HG03439 (cell line): ENCODE measurements around the gene NUAK1.
"Not testable (repeated sequence)": the region's sequence is repeated elsewhere in the genome, so short reads cannot be mapped to it uniquely, and the experiment has no call there.

Experiments used
- ATAC-seq: cut with Tn5 transposase; IDR thresholded peaks from one replicate; pipeline ENCODE4 v1.9.1; 2021; ENCODE audit warnings: mild to moderate bottlenecking, moderate library complexity; ENCODE audit not compliant: unreplicated experiment

Gene NUAK1

DNA sequence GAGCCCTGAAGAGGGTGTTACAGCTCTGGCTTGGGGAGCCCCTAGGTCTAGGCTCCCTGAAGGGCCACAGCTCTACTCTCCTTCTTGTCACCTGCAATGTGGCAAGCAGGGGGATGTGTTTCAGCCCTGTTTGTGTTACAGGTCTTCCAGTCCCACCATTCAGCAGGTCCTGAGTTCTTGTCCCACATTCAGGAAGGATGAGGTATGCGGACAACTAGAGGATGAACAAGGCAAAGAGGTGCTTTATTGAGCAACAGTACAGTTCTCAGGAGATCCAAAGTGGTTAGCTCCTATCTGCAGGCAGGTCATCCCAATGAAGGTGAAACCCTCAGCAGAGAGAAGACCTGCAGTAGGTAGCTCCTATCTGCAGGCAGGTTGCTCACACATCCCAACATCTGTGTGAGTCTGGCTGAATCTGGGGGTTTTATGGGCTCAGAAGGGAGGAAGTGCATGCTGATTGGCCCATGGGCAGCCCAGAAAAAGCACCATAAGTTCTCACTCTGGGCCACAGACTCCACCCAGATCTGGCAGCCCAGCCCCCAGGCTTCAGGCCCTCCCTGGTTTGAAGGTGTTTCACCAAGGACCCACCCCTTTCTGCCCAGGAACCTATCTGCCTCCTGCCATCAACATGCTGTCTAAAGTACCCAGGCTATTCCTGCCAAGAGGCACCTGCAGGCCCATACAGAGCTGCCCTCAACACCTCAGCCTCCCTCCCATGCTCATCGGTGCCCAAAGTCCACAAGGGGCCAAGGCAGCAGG is 98.9 kb downstream of the NUAK1 start:
- no peak for ATAC-seq

DNA sequence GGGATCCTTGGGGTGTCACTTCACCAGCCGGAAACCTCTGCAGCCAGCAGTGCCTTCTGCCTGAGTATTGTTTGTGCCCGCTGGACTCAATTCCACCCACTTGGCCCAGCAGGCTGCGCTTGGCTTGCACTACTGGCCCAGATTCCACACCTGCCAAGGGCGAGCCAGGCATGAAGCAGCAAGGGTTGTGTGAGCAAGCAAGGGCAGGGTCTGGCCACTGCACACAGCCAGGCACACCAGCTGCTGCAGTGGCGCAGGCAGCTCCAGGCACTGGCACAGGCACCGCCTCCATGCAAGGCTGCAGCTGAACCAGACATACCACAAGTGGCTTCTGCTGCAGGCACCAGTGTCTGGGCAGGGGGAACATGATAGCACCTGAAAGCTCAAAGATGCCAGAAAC is 99.5 kb downstream of the NUAK1 start:
- no peak for ATAC-seq

DNA sequence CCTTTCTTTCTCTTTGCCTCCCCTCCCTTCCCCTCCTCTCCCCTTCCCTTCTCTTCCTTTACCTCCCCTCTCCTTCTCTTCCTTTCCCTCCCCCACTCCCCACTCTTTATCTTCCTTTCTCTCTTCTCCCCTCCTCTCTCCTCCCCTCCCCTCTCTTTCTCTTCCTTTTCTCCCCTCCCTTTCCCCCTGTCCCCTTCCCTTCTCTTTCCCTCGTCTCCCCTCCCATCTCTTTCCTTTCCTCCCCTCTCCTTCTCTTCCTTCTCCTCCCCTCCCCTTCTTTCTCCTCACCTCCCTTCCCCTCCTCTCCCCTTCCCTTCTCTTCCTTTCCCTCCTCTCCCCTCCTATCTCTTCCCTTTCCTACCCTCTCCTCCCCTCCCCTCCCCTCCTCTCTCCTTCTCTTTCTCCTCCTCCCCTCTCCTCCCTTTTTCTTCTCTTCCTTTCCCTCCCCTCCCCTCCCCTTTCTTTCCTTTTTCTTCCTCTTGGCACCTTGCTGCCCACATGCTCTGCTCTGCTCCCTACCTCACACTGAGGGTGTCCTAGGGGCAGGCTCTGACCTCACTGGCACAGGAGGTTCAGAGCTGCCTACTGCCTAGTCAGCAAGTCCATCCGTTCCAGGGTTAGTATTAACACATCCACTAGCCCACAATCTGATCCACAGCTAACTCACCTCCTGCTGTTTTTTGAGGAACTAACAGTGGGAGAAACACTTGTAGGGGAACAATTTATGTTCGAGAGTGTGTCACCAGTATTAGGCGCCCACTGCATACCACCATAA is 101.0 kb downstream of the NUAK1 start:
- ATAC-seq: no peak

DNA sequence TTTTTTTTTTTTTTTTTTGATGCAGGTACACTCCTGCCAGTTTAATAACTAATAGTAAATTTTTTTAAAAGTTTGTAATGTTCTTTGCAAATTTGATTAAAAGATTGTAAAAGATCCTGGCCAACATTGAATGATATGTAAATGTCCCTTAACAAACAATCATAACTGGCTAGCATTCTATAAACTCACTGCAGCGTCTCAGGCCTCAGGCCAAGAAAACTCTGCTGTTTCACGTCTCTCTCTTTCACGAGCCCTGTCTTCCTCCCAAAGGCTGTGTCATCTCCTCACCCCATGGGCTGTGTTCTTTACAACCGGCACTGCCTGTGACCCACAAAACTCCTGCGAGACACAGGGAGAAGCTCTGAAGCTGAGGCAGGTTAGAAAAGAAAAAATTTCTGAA is 103.3 kb downstream of the NUAK1 start:
- no peak for ATAC-seq

DNA sequence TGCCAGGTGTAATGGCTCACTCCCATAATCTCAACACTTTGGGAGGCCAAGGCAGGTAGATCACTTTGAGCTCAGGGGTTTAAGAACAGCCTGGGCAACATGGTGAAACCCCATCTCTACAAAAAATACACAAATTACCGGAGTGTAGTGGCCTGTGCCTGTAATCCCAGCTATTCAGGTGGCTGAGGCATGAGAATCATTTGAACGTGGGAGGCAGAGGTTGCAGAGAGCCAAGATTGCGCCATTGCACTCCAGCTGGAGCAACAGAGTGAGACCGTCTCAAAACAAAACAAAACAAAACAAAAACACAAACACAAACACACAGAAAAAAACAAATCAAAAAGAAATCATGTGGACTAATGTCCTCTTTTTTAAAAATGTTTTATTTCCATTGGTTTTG is 104.4 kb downstream of the NUAK1 start:
- ATAC-seq: no peak

DNA sequence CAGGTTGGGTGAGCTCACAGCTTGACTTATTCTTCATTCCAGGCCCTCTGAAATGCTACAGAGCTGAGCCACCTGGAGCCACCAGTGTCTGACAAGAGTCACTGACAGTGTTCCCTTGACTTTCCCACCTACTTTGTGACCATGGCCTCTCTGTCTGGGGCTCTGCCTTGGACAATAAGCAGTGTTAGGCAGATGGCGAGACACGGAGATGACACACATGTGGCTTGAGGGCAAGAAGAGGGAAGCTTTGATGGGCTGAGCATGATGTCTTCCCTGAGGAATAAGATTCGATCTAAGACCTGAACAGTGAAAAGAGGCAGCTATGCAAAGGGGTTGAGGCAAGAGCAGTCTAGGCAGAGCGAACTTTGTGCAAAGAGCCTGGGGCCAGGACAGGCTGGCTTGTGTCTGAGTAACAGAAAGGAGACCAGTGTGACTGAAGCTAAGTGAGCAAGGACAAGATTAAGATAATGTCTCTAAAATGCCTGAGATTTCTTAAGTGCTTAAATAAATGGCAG is 105.5 kb downstream of the NUAK1 start:
- no peak for ATAC-seq

DNA sequence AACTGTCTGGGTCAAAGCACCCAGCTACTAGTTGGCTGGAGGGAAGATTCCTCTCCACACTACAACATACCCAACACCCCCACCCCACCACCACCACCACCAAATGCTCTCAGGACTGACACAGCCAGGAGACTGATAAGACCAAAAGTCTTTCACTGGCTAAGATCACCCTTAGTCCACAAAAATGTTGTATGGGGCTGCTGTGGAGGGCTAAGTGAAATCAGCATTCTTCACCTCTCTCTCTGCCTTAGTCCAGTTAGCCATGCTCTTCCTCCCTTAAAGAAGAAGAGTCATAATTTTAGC is 106.2 kb downstream of the NUAK1 start:
- ATAC-seq: no peak

DNA sequence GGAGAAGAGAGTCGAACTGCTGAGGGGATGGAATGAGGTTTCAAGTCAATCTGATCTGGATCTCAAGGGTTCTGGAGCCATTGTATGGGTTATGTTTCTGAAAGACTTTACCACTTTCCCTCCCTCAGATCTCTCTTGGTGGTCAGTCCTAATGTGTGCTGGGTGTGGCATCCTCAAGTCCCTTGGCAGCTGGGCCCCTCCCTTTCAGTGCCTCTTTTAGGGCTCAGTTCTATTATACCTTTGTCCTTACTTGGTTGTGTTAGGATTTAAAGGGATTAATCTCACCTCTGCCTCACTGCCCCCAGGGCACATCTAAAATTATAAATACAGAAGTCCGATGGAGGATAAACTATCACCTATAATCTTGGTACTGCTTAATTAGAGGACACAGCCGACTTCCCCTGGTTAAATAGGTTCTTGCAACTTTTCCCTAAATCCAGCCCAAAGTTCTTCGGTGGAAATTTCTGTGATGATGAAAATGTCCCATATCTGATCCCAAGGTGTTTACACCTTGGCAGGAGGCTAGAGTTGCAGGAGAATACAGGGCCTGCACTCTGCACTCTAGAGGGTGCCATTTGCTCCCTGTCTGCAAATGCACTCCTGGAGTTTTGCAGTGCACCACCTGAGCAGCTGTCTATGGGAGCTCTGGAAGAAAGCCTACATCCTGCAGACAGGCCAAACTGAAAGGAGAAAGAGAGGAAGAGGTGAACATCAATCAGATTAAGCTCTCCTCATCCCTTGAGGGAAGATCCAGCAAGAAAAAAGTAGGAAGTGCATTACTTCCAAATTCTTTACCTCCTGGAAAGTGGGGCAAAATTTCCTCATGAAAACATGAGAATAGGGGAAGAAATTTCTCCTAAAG is 106.8 kb downstream of the NUAK1 start:
- ATAC-seq: no peak

DNA sequence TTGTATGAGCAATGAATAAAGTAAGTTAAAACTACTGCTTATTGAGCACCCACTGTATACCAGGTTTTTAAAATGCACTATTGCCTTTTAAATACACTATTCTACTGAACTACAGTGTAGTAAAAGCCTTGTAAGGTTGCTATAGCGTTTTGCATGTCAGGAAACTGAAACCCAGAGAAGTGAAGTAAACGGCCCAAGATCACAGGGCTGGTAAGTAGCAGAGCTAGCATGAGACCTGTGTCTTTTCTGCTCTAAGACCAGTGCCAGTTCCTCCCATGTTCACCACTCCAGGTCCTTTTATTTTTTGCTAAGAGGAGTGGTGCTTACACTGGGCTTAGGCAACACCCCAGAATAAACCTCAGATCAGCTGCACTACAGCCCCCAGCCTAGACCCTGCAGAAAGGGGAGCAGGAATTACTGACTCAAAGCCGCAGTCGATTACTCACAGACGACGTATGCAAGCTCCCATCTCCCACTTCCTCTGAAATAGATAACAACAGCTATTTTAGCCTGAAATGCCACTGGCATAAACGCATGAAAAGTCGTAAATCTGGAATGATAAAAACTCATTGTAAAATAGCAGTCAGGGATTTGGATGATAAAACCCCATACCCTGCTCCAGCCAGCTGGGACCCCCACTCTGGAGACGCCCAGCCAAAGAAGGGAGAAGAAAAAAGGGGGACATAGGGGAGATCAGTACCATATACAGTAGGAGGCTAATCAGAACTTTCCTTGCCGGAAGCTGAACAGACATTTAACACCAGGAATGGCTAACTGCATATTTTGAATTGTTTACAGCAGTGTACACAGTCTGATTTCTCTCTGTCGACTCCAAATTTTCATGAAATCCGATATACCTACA is 108.3 kb downstream of the NUAK1 start:
- no peak for ATAC-seq

DNA sequence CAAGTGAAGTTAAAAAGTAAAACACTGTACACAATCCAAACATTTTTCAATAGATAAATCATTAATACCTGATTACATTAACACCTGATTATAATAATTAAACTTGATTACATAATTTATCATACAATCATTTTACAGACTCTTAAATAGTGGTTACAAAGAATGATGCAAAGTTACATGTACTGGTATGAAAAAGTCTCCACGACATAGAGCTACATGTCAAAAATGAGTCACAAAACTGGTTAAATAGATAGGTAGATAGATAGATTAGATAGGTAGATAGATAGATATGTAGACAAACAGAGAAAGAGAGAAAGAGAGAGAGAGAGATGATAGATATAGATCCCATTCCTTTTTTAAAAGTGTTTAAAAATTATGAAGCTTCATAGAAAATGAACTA is 109.2 kb downstream of the NUAK1 start:
- no peak for ATAC-seq

DNA sequence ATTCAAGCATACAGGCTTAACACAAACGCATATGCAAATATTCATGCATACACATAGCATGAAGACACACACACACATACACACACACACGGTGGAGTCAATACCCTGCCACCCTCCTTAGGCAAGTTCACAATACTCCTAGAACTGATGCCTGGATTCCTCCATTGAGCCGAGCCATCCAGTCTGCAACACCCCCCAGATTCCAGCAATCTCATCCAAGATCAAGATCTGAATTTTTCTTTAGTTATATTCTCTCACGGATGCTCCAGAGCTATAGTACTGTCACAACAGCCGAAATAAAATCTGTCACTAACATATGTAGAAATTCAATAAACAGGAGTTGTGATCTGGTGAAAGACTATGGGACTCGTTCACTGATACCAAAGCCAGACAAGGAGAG is 110.8 kb downstream of the NUAK1 start:
- ATAC-seq: no peak

DNA sequence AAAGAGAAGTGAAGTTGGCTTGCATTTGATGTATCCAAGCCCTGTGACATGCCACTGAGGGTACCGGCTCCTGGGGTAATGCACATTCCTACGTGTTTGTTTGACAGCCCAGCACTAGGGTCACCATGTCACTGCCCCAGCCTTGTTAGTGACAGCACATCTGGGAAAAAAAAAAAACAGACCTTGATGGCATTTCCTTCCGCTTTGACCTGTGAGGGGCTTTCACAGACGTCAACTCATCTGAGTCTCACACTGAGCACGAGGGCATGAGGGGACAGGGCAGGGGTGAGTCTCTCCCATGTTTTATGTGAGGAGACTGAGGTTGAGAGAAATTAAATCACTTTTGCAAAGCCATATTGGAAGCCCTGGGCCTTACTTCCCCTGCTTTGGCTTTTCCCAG is 111.5 kb downstream of the NUAK1 start:
- ATAC-seq: no peak

DNA sequence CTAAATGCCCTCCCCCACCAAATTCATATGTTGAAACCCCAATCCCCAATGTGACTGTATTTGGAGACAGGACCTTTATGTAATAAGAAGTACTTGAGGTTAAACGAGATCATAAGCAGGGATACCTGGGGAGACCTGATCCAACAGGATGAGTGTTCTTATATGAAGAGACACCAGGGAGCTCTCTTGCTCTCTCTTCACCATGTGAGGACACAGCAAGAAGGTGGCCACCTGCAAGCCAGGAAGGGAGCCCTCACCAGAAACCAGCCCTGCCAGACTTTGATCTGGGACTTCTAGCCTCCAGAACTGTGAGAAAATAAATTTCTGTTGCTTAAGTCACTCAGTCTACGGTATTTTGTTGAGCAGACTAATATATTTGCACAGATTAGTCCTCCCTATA is 113.6 kb downstream of the NUAK1 start:
- no peak for ATAC-seq

DNA sequence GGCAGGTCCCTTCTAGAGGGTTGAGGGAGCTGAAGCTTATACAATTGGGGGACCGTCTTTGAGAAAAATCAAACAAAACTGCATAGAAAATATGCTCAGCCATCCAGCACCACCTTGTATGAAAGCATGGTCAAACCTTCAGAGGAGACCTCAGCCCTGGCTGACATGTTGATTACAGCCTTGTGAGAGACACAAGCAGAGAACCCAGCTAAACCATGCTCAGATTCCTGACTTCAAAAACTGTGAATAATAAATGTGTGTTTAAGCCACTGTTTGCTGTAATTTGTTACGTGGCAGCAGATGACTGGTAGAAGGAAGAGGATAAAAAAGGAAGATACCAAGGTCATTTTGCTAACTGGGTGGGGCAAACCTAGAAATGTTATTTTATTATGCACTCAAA is 115.7 kb downstream of the NUAK1 start:
- ATAC-seq: no peak

DNA sequence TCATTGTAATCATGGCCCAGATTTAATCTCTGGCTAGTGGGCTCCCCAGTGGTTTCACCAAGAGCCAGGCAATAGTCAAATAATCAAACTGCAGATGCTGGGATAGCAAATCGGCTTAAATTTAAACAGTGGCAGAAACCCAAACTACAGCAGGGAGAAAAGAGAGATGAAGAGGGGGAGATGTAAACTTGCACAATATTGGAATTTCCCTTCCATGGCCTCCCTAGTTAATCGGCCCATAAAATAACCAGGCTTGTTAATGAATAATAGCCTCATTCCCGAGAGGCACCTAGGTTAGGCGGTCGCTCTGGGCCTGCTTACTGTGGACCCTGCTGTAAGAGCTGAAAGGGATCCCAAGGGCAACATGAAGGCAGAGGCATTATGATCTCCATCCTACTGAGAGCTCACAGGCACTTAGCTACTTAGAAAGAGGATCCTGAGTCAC is 116.2 kb downstream of the NUAK1 start:
- ATAC-seq: no peak

DNA sequence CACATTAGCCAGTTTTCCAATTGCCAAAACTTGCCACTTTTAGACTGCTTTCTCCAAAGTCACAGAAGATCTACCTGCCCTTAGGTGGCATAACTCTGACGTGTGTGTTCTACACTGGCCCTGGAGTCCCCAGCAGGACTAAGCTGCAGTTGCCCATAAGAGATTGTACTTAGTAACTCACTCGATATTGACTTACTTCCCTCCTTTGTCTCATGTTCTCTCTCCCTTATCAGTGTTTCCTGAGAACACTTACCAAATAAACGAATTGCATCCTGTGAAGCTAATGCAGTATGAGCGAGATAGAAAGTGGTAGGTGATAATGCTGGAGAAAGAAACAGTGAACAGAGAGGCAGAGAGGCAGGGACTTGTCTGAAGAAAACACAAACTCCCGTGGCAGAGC is 117.2 kb downstream of the NUAK1 start:
- no peak for ATAC-seq

DNA sequence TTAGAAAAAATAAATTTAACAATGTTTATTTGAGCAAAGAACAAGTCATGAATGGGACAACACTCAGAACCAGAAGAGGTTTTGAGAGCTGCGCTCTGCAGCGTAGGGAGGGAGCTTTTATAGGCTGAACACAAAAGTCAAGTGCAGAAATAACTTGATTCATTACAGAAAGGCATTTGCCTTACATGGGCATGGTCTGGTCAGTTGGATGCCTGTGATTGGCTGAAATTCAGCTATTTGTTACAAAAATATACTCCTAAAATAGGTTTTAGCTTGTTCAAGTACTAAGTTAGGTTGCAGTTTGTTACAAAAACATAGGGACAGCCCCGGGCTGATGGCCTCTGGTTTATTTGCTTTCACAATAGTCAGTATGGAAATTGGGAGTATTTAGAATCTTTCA is 118.0 kb downstream of the NUAK1 start:
- no peak for ATAC-seq

DNA sequence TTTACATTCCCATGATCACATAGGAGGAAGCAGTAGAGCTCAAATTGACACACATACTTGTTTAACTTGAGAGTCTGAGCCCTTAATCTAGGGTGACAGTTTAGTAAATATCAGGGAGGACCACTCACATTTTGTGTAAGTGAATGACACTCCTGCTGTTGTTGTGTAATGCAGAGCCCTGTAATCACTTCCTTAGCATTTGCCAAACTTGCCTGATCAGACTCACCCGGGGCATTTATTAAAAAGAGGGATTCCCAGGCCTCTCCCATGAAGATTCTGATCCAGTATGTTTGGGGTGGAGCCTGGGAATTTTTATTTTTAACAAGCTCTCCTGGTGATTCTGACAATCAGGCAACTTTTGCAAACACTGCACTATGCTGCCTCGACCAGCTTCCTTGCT is 119.6 kb downstream of the NUAK1 start:
- no peak for ATAC-seq

DNA sequence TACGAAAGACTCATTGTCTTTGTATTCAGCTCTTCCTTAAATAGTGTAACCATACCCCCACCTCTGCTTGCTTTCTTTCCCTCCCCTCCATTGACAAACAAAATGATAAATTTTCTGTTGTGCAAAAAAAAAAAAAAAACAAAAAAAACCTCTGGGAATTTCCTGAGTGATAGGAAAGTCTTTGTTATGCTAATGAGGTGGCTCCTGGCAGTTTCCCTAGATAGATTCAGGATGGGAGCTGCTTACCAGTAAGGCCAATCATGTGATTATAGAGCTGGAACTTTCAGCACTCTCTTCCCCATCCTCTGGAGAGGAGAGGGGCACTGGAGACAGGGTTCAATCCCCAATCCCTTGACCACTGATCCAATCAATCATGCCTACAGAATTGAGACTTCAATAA is 120.5 kb downstream of the NUAK1 start:
- ATAC-seq: no peak

DNA sequence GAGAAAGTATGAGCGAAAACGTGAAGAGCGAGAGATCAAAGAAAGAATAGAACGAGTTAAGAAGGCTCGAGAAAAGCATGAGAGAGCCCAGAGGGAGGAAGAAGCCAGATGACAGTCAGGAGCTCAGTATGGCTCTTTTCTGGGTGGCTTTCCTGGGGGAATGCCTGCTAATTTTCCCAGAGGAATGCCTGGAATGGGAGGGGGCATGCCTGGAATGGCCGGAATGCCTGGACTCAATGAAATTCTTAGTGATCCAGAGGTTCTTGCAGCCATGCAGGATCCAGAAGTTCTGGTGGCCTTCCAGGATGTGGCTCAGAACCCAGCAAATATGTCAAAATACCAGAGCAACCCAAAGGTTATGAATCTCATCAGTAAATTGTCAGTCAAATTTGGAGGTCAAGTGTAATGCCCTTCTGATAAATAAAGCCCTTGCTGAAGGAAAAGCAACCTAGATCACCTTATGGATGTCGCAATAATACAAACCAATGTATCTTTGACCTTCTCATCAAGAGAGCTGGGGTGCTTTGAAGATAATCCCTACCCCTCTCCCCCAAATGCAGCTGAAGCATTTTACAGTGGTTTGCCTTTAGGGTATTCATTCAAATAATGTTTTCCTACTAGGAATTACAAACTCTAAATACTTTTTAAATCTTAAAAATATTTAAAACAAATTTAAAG is 122.0 kb downstream of the NUAK1 start:
- ATAC-seq: not testable (repeated sequence)
